ENCODE measurements around the gene NYNRIN. TPM values are rescaled to one million over a fixed set of nuclear protein-coding genes. Genes with fewer than 3 reads are reported as not detected.

NYNRIN gene
- total and polyA plus RNA-seq, 2 of the 8 experiments (the other 6 are each of a cell fraction or from before 2014, with no cell fraction given) = 15.2 to 18.3 TPM

DNA sequence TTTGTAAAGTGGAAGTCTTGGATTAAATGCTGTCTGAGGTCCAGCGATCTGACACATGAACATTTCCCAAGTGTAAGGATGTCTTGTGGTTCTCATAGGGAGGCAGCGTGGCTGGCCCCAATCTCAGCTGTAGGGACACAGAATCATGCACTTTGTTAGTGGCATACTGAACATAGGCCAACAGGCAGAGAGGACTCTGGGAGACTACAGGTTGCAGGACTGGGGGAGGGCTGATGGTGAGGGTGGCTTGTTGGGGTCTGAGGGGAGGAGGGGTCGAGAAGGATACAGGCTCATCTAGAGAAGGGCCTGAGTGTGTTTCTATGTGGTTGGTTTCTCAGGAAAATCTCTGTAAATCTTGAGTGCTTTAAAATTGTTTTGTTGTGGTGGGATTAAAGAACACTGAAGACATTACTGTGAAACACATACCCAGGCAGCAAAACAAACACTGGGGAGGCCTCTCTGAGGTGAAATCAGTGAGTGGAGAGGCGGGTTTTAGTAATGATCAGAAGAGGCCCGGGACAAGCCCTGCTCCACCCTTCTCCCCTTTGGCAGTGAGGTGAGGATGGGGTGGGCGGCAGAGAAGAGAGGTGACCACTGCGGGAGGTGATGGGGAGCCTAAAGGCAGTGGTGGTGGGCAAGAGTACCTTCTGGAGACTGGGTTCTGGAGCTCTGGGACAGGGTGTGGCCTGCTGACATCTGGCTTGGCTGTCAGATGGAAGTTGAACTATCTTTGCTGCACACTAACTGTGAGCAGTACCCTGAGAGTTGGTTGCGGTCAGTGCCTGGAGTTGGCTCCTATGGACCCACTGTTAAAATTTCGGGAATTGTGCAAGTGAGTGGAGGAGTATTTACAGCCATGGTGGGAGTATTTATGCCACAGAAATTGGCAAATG, 3.3 kb downstream of the NYNRIN start:
- no peak for DNase-seq (ENCODE audit: low read depth in 1 of 2, low spot score in 2 of 2)
- H2AFZ ChIP-seq (ENCODE audit: low read length) = no peak overlapping the region
- H2BK15ac ChIP-seq (ENCODE audit: low read length) = no peak overlapping the region
- POLR2A ChIA-PET (ENCODE audit: partially characterized antibody) = interaction anchor here (2.3 kb wide), 1 partner anchor 10 kb away, joined by 5 read pairs; no protein-coding TSS in a partner anchor
- H3K36me3 ChIP-seq (ENCODE audit: control insufficient read depth in 2 of 4, insufficient read depth in 4 of 4, low read length in 3 of 4) = no peaks in the 10 kb centered on the region
- peaks cover 3% of the 10 kb centered on the region; the same call in 1 of the 2 replicates for H3K79me1 ChIP-seq (ENCODE audit: low read depth, low read length)
- no peak for FAIRE-seq
- no peak overlapping the region for H2BK5ac ChIP-seq (ENCODE audit: low read depth, low read length)
- no peak overlapping the region for H3K23ac ChIP-seq (ENCODE audit: insufficient read length)
- no peaks in the 10 kb centered on the region for H3K79me2 ChIP-seq (ENCODE audit: control insufficient read depth in 1 of 2, insufficient read depth in 2 of 2, low read length in 2 of 2)
- no peak overlapping the region for H3K4me3 ChIP-seq (ENCODE audit: extremely low read depth in 1 of 4, insufficient read depth in 2 of 4, low read depth in 3 of 4, low read length in 4 of 4)
- peaks cover 0 to 14% (median 10%) of the 10 kb centered on the region in 4 experiments for H3K4me1 ChIP-seq (replicated peaks in 1 of 4; ENCODE audit: control insufficient read depth in 3 of 4, insufficient read depth in 4 of 4, low read length in 3 of 4)
- no peak overlapping the region for H2BK20ac ChIP-seq (ENCODE audit: low read length)
- peaks cover 0 to 2% of the 10 kb centered on the region in 2 experiments for H4K20me1 ChIP-seq (replicated peaks in 1 of 2; ENCODE audit: control insufficient read depth in 1 of 2, insufficient read depth in 2 of 2, low read length in 2 of 2)
- H3K27ac ChIP-seq (ENCODE audit: low read depth, low read length) = no peak overlapping the region
- no peak overlapping the region for H4K5ac ChIP-seq (ENCODE audit: insufficient read length, low read depth, low read length)
- H4K8ac ChIP-seq (ENCODE audit: extremely low read depth, insufficient read depth, low read length) = no peak overlapping the region
- H2BK120ac ChIP-seq (replicated peaks; ENCODE audit: low read depth, low read length) = no peak overlapping the region
- no peak overlapping the region for H2BK12ac ChIP-seq (ENCODE audit: low read depth, low read length)
- no peak overlapping the region for H3K4me2 ChIP-seq (ENCODE audit: insufficient read depth in 1 of 2, low read depth in 2 of 2, low read length in 2 of 2)
- H3K14ac ChIP-seq (ENCODE audit: insufficient read length) = no peak overlapping the region
- H3K27me3 ChIP-seq (replicated peaks in 1 of 4; ENCODE audit: control insufficient read depth in 3 of 4, extremely low read depth in 1 of 4, insufficient read depth in 3 of 4, low read length in 3 of 4) = no peaks in the 10 kb centered on the region
- WGBS, 2 experiments (ENCODE audit: extremely low coverage in 1 of 2, insufficient coverage in 1 of 2, insufficient read length in 1 of 2, insufficient replicate concordance in 2 of 2, low coverage in 1 of 2, low lambda C conversion rate in 2 of 2, missing lambda C conversion rate in 1 of 2) = 63% methylated on average over 9 of the region's 9 CpGs; no CpG with 5 or more reads in 1 of the 2 experiments
- H3K4ac ChIP-seq (replicated peaks; ENCODE audit: insufficient read length, low read depth, low read length) = no peak overlapping the region
- no peak overlapping the region for H4K91ac ChIP-seq (replicated peaks; ENCODE audit: insufficient read length, low read length)
- H3K9ac ChIP-seq (replicated peaks in 1 of 4; ENCODE audit: extremely low read depth in 1 of 4, low read depth in 3 of 4, low read length in 3 of 4) = no peak overlapping the region
- TF ChIP-seq JUND (IDR thresholded peaks at IDR 0.05; ENCODE audit: low read length) = no peak
- TF ChIP-seq TBP (IDR thresholded peaks at IDR 0.05; ENCODE audit: low read depth, low read length) = no peak
- no peak for TF ChIP-seq SP1 (IDR thresholded peaks at IDR 0.05; ENCODE audit: low read depth, low read length)
- no peak for TF ChIP-seq ASH2L (IDR thresholded peaks at IDR 0.05; ENCODE audit: low read length)
- TF ChIP-seq BACH1 (IDR thresholded peaks at IDR 0.05; ENCODE audit: low read length) = no peak
- no peak for TF ChIP-seq BRCA1 (IDR thresholded peaks at IDR 0.05; ENCODE audit: low read depth, low read length)
- no peak for TF ChIP-seq CHD2 (IDR thresholded peaks at IDR 0.05; ENCODE audit: low read length)
- TF ChIP-seq GABPA (IDR thresholded peaks at IDR 0.05; ENCODE audit: borderline replicate concordance, insufficient read depth, low read length) = no peak
- no peak for TF ChIP-seq TAF7 (optimal IDR thresholded peaks at IDR 0.05; ENCODE audit: borderline replicate concordance, low read depth, low read length)
- TF ChIP-seq EZH2 (IDR thresholded peaks at IDR 0.05; ENCODE audit: low read depth, low read length, severe bottlenecking) = no peak
- TF ChIP-seq, protein P1, sequence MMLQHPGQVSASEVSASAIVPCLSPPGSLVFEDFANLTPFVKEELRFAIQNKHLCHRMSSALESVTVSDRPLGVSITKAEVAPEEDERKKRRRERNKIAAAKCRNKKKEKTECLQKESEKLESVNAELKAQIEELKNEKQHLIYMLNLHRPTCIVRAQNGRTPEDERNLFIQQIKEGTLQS (IDR thresholded peaks at IDR 0.05; ENCODE audit: insufficient read depth, low read depth, low read length) = no peak
- peaks cover 12% of the 10 kb centered on the region; the same call in 1 of the 2 replicates for H3K23me2 ChIP-seq (ENCODE audit: low read depth, low read length)
- no peak overlapping the region for H3K18ac ChIP-seq (ENCODE audit: extremely low read depth, low read length)
- H3K9me3 ChIP-seq (ENCODE audit: insufficient read depth in 2 of 2, low read depth in 1 of 2, low read length in 1 of 2) = no peaks in the 10 kb centered on the region
- H2AK5ac ChIP-seq (ENCODE audit: low read depth, low read length) = no peak overlapping the region; the same call in 1 of the 2 replicates
- H3K56ac ChIP-seq (replicated peaks; ENCODE audit: insufficient read length, low read depth, low read length) = no peak overlapping the region
- CTCF ChIA-PET (ENCODE audit: partially characterized antibody) = interaction anchor here (1.0 to 10.7 kb wide), 6 partner anchors 11 to 36 kb away, joined by 3 to 69 read pairs (median 10); no protein-coding TSS in a partner anchor

Data from H1 (cell line).